Ishikawa (cell line): ENCODE measurements around the gene BEGAIN.

Experiments used
- CREB1 ChIP-seq: IDR thresholded peaks from 2 replicates; pipeline ENCODE4 v1.6.1; 2012; ENCODE audit warnings: low read depth
- EP300 ChIP-seq: IDR thresholded peaks from 2 replicates; pipeline ENCODE4 v1.6.1; 2012; ENCODE audit warnings: borderline replicate concordance
- FOXM1 ChIP-seq: IDR thresholded peaks from 2 replicates; pipeline ENCODE4 v1.6.1; 2012; ENCODE audit warnings: low read depth, borderline replicate concordance
- MAX ChIP-seq: IDR thresholded peaks from 2 replicates; pipeline ENCODE4 v1.6.1; 2012
- RAD21 ChIP-seq: IDR thresholded peaks from 2 replicates; pipeline ENCODE4 v1.6.1; 2012; ENCODE audit warnings: low read depth
- REST ChIP-seq: IDR thresholded peaks from 2 replicates; pipeline ENCODE4 v1.6.1; 2012; ENCODE audit warnings: low read depth, mild to moderate bottlenecking

GRCh38 chr14:100549834-100550625, 37.2 kb downstream of the BEGAIN start:
- no peak for TF ChIP-seq EP300
- TF ChIP-seq MAX: no peak
- no peak for TF ChIP-seq FOXM1
- no peak for TF ChIP-seq RAD21
- no peak for TF ChIP-seq REST
- TF ChIP-seq CREB1: no peak
